Adrenal gland (tissue), 12 donors: Measurements from ENCODE around the gene ALDH1L1. TPM values are rescaled to one million over a fixed set of nuclear protein-coding genes. Genes with fewer than 3 reads are reported as not detected.

Experiments used
- DNase-seq, 7 donors: peaks; one replicate each; pipeline ENCODE4 v3.0.0-alpha.2; 2019 to 2020
- H3K27ac ChIP-seq, 5 donors: fragments of 200-600 bp; sonication (generic) in 4 of 5; 1 replicate in 3 of 5; 2 replicates in 2 of 5; pipeline versions ENCODE4 v1.5.1 to v1.8.0; 2016 to 2020; ENCODE audit warnings: mild to moderate bottlenecking in 1 of 5
- H3K27me3 ChIP-seq: fragments of 200-600 bp; 2 replicates; pipeline ENCODE4 v1.8.0; 2021
- H3K36me3 ChIP-seq, 2 donors: fragments of 200-600 bp; replicated peaks in 1 of 2; 1 replicate in 1 of 2; 2 replicates in 1 of 2; pipeline versions ENCODE4 v1.5.1 to v1.8.0; 2018 to 2022
- H3K4me1 ChIP-seq, 2 donors: fragments of 200-600 bp; replicated peaks in 1 of 2; 1 replicate in 1 of 2; 2 replicates in 1 of 2; pipeline versions ENCODE4 v1.5.1 to v1.8.0; 2018 to 2021
- H3K4me3 ChIP-seq, 4 donors: fragments of 200-600 bp; sonication (generic) in 3 of 4; one replicate each; pipeline ENCODE4 v1.5.1; 2016 to 2018
- H3K9me3 ChIP-seq, 3 donors: fragments of 200-600 bp; sonication (generic) in 1 of 3; replicated peaks in 1 of 3; 1 replicate in 2 of 3; 2 replicates in 1 of 3; pipeline versions ENCODE4 v1.5.1 to v1.8.0; 2016 to 2021
- CTCF ChIP-seq, 6 experiments: fragments of 450-650 bp in 4 of 6; fragments of 200-600 bp in 2 of 6; sonication (generic) in 1 of 6; IDR thresholded peaks; 1 replicate in 5 of 6; 2 replicates in 1 of 6; pipeline versions ENCODE4 v1.5.1 to v1.8.0; 2016 to 2021; ENCODE audit warnings: antibody characterized with exemption in 6 of 6, mild to moderate bottlenecking in 2 of 6, moderate library complexity in 1 of 6
- POLR2A ChIP-seq, 2 donors: fragments of 450-650 bp; IDR thresholded peaks; one replicate each; pipeline ENCODE4 v1.6.1; 2017; ENCODE audit warnings: antibody characterized with exemption in 2 of 2, mild to moderate bottlenecking in 2 of 2, moderate library complexity in 1 of 2
- WGBS, 4 donors: extraction: QIAGEN DNeasy Blood & Tissue Kit in 2 of 4; methylation state at CpG; one replicate each; pipeline versions ENCODE4 v1.1.5 to v1.1.7; 2013 to 2017; 5-methylcytosine and 5-hydroxymethylcytosine counted together
- intact Hi-C, 2 donors: fragments of 100-400 bp; cut with DNase I; formaldehyde crosslinking; loops; one replicate each; pipeline versions ENCODE4 v1.14.1 to v1.15.0; 2022 to 2023
- polyA plus RNA-seq, 3 donors: library from polyadenylated mRNA; stranded (reverse); fragments of 200-250 nt in 2 of 3; fragments of 350-450 nt in 1 of 3; fragmentation: Illumina TruSeq in 1 of 3; extraction: RNeasy Lipid Tissue Mini Kit (QIAGEN cat#74804) in 1 of 3; gene quantifications; one replicate each; pipeline ENCODE4 v1.2.3, GENCODE V29; 2013 to 2014
- total RNA-seq, 9 donors: library from RNA; depleted of rRNA in 4 of 9; stranded (reverse); fragments of >200 nt in 4 of 9; fragments of 120-200 nt in 1 of 9; fragmentation: NEBNext Ultra II Directional in 1 of 9; extraction: Animal tissue kit (Norgen Biotek cat#: 25700) in 1 of 9; gene quantifications; one replicate each; pipeline versions ENCODE4 v1.1.0 to v1.2.4, GENCODE V29; 2013 to 2023
- donor health status: healthy with polysubstance abuse.
- donor health status: Bipolar disorder and iron deficiency.
- donor health status: DM: yes; HTN: yes; CAD: no.
- donor health status: DM: no; HTN: no; CAD: no.
- donor health status: DM: no; HTN: no; CAD: no.
- donor health status: DM: yes; HTN: yes; CAD: no.

ALDH1L1 gene
- total and polyA plus RNA-seq, 12 donors, result 0.44 to 136 (median 72.3) TPM

DNA sequence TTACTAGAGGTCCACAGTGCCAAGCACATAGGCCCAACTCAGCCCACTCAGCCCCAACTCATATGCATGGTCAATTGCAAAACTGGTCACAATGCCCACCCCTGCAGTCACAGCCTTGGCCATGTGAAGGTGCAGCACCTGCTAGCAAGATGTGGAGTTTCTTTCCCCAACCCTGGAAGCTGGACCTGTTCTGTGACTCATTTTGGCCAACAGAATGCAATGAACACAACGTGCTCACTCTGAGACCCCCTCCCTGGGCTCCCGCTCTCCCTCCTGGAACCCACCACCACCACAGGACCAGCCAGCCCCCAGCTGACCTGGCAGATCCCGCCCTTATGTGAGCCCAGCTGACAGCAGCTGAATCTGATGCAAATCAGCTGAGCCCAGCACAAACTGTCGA is 34.4 kb downstream of the ALDH1L1 start:
- Histone ChIP-seq H3K27me3 (no peaks in the 10 kb centered on the region), H3K27ac (no peak overlapping the region), H3K9me3 (no peaks in the 10 kb centered on the region), H3K4me1 (no peaks in the 10 kb centered on the region), H3K4me3 (no peak overlapping the region), H3K36me3 (no peaks in the 10 kb centered on the region)
- no peak for TF ChIP-seq CTCF (IDR thresholded peaks at IDR 0.05)
- no peak for TF ChIP-seq POLR2A (IDR thresholded peaks at IDR 0.05)
- peak in 2 of 7 donors; percentile 5 to 30 for DNase-seq
- 88 to 100% (median 90%) methylated on average over 1 to 4 of the region's 4 CpGs for WGBS, 4 donors
- intact Hi-C loops, result no loop called here

GRCh38 chr3:126142652-126143051 is 37.7 kb downstream of the ALDH1L1 start:
- no peak overlapping the region for H3K4me3 ChIP-seq
- H3K4me1 ChIP-seq, result no peaks in the 10 kb centered on the region
- TF ChIP-seq POLR2A (IDR thresholded peaks at IDR 0.05) (no peak), CTCF (IDR thresholded peaks at IDR 0.05) (no peak)
- no peaks in the 10 kb centered on the region for H3K27me3 ChIP-seq
- no peak overlapping the region for H3K27ac ChIP-seq
- H3K36me3 ChIP-seq, result no peaks in the 10 kb centered on the region
- DNase-seq, result no peak
- no peaks in the 10 kb centered on the region for H3K9me3 ChIP-seq
- 67 to 70% (median 69%) methylated on average over 3 of the region's 3 CpGs for WGBS, 4 donors
- intact Hi-C loops, result no loop called here

- no peak for TF ChIP-seq POLR2A (IDR thresholded peaks at IDR 0.05)
- no peak for TF ChIP-seq CTCF (IDR thresholded peaks at IDR 0.05)
- H3K4me3 ChIP-seq, result no peak overlapping the region
- peak in 4 of 7 donors; percentile 1 to 35 (median 8) for DNase-seq
These were observed 42.8 kb downstream of the ALDH1L1 start for GRCh38 chr3:126137490-126138130.

DNA sequence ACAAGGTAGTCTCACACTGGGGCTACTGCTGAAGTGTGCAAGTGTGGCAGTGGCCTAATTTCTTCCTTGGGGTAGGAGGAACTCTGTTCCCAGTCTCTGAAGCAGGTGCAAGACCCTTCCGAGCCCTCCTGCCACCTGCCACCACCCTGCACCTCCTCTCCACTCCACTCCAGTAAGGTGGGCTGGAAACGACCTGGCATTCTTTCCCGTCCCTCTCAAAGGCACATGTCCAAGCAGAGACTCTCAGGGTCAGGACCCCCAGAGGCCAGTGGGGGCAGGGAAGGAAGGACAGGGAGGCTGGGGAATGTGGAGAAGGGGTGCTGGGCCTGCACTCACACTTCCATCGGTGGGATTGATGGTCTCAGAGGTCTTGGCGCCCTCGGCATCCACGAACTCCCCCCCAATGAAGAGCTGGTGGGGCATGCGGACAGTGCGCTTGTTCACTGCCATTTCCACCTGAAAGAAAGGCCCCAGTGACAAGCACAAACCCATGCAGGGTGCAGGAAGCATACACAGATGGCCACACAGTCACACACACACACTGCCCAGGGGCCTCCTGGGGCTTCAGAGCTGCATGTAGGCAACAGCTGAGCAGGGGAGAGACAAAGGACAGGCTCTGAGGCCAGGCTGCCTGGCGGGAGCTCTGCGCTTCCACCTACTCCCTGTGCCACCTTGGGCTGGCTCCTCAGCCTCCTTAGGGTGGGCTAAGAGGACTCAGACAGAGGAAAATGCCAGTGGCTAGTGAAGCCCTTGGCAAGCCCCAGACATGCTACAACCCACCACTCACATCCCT is 43.8 kb downstream of the ALDH1L1 start:
- Histone ChIP-seq H3K9me3 (no peaks in the 10 kb centered on the region), H3K27me3 (no peaks in the 10 kb centered on the region), H3K27ac (no peak overlapping the region), H3K36me3 (no peaks in the 10 kb centered on the region), H3K4me1 (no peaks in the 10 kb centered on the region), H3K4me3 (no peak overlapping the region)
- 82 to 94% (median 89%) methylated on average over 7 to 11 of the region's 11 CpGs for WGBS, 4 donors
- no peak for TF ChIP-seq POLR2A (IDR thresholded peaks at IDR 0.05)
- no peak for TF ChIP-seq CTCF (IDR thresholded peaks at IDR 0.05)
- intact Hi-C loops, result loop anchor here (5.0 to 10.0 kb wide), 2 partner anchors 61 to 228 kb away; no protein-coding TSS in a partner anchor
- peak in 5 of 7 donors; percentile 2 to 38 (median 10) for DNase-seq

More at GRCh38 chr3:126137490-126138130, 42.8 kb downstream of the ALDH1L1 start:
- Histone ChIP-seq H3K27ac (no peak overlapping the region), H3K36me3 (no peaks in the 10 kb centered on the region), H3K4me1 (no peaks in the 10 kb centered on the region), H3K9me3 (no peaks in the 10 kb centered on the region), H3K27me3 (no peaks in the 10 kb centered on the region)
- 90 to 100% (median 93%) methylated on average over 7 to 8 of the region's 8 CpGs for WGBS, 4 donors
- intact Hi-C loops, result loop anchor here (5.0 to 10.0 kb wide), 2 partner anchors 60 to 227 kb away; no protein-coding TSS in a partner anchor
